ENCODE data around the gene SORBS2.
"Not testable (repeated sequence)": the region's sequence is repeated elsewhere in the genome, so short reads cannot be mapped to it uniquely, and the experiment has no call there.

- not testable (repeated sequence) for TF ChIP-seq CTCF (conservative IDR thresholded peaks at IDR 0.05; ENCODE audit: low read length); EZH2phosphoT487 (IDR thresholded peaks at IDR 0.05; ENCODE audit: borderline replicate concordance)
Measured at GRCh38 chr4:185857561-185857960, 45.6 kb upstream of the SORBS2 start.

Measured in Loucy (cell line).